GM12878 (cell line): Measurements from ENCODE around the gene PIWIL1. TPM values are rescaled to one million over a fixed set of nuclear protein-coding genes. Genes with fewer than 3 reads are reported as not detected.

ENCODE experiments used
- ATAC-seq: fragments of 200-7000 bp; cut with Tn5 transposase; 3 replicates; pipeline ENCODE4 v1.9.1; 2020; ENCODE audit warnings: mild to moderate bottlenecking, moderate library complexity
- BruUV-seq: library from RNA; stranded (reverse); fragments of 400-500 nt; replicated peaks from 2 replicates; lab custom pipeline; 2021; lab: Mats Ljungman, UMichigan
- CTCF ChIA-PET: fragments of 300-600 bp; sonication (Branson Sonifier 250); formaldehyde crosslinking; extraction: SDS; loops from one replicate; lab custom pipeline; 2021; ENCODE audit warnings: inconsistent platforms; lab: Yijun Ruan, JAX
- POLR2A ChIA-PET: fragments of 350-600 bp; formaldehyde crosslinking; extraction: SDS; loops from one replicate; lab custom pipeline; 2021; ENCODE audit warnings: inconsistent platforms; lab: Charles Lee
- RAD21 ChIA-PET: fragments of 300-600 bp; sonication (Branson Sonifier 250); formaldehyde crosslinking; loops from one replicate; lab custom pipeline; 2023; ENCODE audit warnings: antibody characterized with exemption; ENCODE audit not compliant: unreplicated experiment; lab: Charles Lee
- SMC1A ChIA-PET: fragments of 300-600 bp; sonication (Branson Sonifier 250); formaldehyde crosslinking; loops from one replicate; lab custom pipeline; 2023; ENCODE audit not compliant: unreplicated experiment, uncharacterized antibody; lab: Charles Lee
- DNase-seq: peaks from one replicate; pipeline ENCODE4 v3.0.0-alpha.2; 2011; ENCODE audit warnings: low read depth, low spot score
- FAIRE-seq: peaks from 3 replicates; lab custom pipeline; 2011; peaks lifted over from hg19 to GRCh38; lab: Jason Lieb, UNC
- H2AFZ ChIP-seq: 2 replicates; pipeline ENCODE4 v1.6.0; 2011; ENCODE audit warnings: low read depth, low read length, control low read depth; ENCODE audit not compliant: control insufficient read depth
- H3K27ac ChIP-seq: 2 replicates; pipeline ENCODE4 v1.5.1; 2011; ENCODE audit warnings: control low read depth; ENCODE audit not compliant: control insufficient read depth, insufficient read depth
- H3K27me3 ChIP-seq, 2 experiments: replicated peaks in 1 of 2; 2 replicates each; pipeline versions ENCODE4 v1.6.0 to v1.6.1; 2011; ENCODE audit warnings: low read length in 1 of 2; ENCODE audit not compliant: control insufficient read depth in 2 of 2, insufficient read depth in 2 of 2
- H3K36me3 ChIP-seq, 2 experiments: 2 replicates each; pipeline ENCODE4 v1.5.1; 2011; ENCODE audit warnings: low read length in 1 of 2; ENCODE audit not compliant: control insufficient read depth in 2 of 2, insufficient read depth in 2 of 2
- H3K4me1 ChIP-seq: 2 replicates; pipeline ENCODE4 v1.6.1; 2011; ENCODE audit warnings: mild to moderate bottlenecking, low read length, moderate library complexity, mixed read lengths; ENCODE audit not compliant: control insufficient read depth, insufficient read depth
- H3K4me2 ChIP-seq: 2 replicates; pipeline ENCODE4 v1.6.0; 2011; ENCODE audit warnings: control low read depth; ENCODE audit not compliant: control insufficient read depth, insufficient read depth
- H3K4me3 ChIP-seq: fragments of 200-600 bp; sonication (generic); 2 replicates; pipeline ENCODE4 v1.5.1; 2016
- H3K79me2 ChIP-seq: 2 replicates; pipeline ENCODE4 v1.6.0; 2011; ENCODE audit warnings: low read length; ENCODE audit not compliant: control insufficient read depth, insufficient read depth
- H3K9ac ChIP-seq: 2 replicates; pipeline ENCODE4 v1.8.0; 2011; ENCODE audit warnings: low read length, control low read depth, mixed read lengths; ENCODE audit not compliant: control insufficient read depth, insufficient read depth
- H3K9me3 ChIP-seq: replicated peaks from 3 replicates; pipeline ENCODE4 v1.5.1; 2011; ENCODE audit warnings: mild to moderate bottlenecking, low read length; ENCODE audit not compliant: control insufficient read depth, insufficient read depth
- H4K20me1 ChIP-seq: 2 replicates; pipeline ENCODE4 v1.6.0; 2011; ENCODE audit not compliant: control insufficient read depth, insufficient read depth
- CBFB ChIP-seq: IDR thresholded peaks from 2 replicates; pipeline ENCODE4 v1.6.1; 2016; ENCODE audit warnings: antibody characterized with exemption, low read depth
- CHD1 ChIP-seq: IDR thresholded peaks from 2 replicates; pipeline ENCODE4 v1.6.1; 2012; ENCODE audit warnings: low read depth, low read length, improper control_type of control experiment
- EGR1 ChIP-seq, 2 experiments: IDR thresholded peaks; 1 replicate in 1 of 2; 2 replicates in 1 of 2; pipeline ENCODE4 v1.6.1; 2011 to 2012; ENCODE audit warnings: low read depth in 2 of 2, low read length in 2 of 2, borderline replicate concordance in 1 of 2, mild to moderate bottlenecking in 1 of 2, moderate library complexity in 1 of 2
- ETV6 ChIP-seq, 2 experiments: fragments of 450-650 bp in 1 of 2; IDR thresholded peaks in 1 of 2; conservative IDR thresholded peaks in 1 of 2; 2 replicates each; pipeline ENCODE4 v1.6.1; 2014; ENCODE audit warnings: antibody characterized with exemption in 1 of 2, borderline replicate concordance in 1 of 2, low read depth in 1 of 2, mild to moderate bottlenecking in 1 of 2, moderate library complexity in 1 of 2
- KDM1A ChIP-seq: fragments of 200-600 bp; sonication (generic); IDR thresholded peaks from 2 replicates; pipeline ENCODE4 v1.6.1; 2016; ENCODE audit warnings: borderline replicate concordance
- MEF2B ChIP-seq: fragments of 450-650 bp; IDR thresholded peaks from 2 replicates; pipeline ENCODE4 v1.6.1; 2018; ENCODE audit warnings: mild to moderate bottlenecking, moderate library complexity; ENCODE audit not compliant: partially characterized antibody, poor library complexity, severe bottlenecking
- MXI1 ChIP-seq: fragments of 150-350 bp; IDR thresholded peaks from 2 replicates; pipeline ENCODE4 v1.6.1; 2011; ENCODE audit warnings: low read depth, mild to moderate bottlenecking, inconsistent platforms, low read length, improper control_type of control experiment
- NFIC ChIP-seq: IDR thresholded peaks from 2 replicates; pipeline ENCODE4 v1.6.1; 2012; ENCODE audit warnings: low read depth, mild to moderate bottlenecking, inconsistent platforms, low read length, moderate library complexity
- POLR2AphosphoS5 ChIP-seq: IDR thresholded peaks from 2 replicates; pipeline ENCODE4 v1.6.1; 2011; ENCODE audit warnings: mild to moderate bottlenecking, low read length, inconsistent platforms
- RFX5 ChIP-seq: IDR thresholded peaks from 2 replicates; pipeline ENCODE4 v1.6.1; 2011; ENCODE audit warnings: low read depth, low read length, improper control_type of control experiment
- ZSCAN29 ChIP-seq: fragments of 450-650 bp; IDR thresholded peaks from 2 replicates; pipeline ENCODE4 v1.6.1; 2017; ENCODE audit warnings: mild to moderate bottlenecking, moderate library complexity
- WGBS: methylation state at CpG from one replicate; pipeline ENCODE4 v1.1.6; 2016; ENCODE audit warnings: low lambda C conversion rate; ENCODE audit not compliant: insufficient replicate concordance, insufficient coverage; ENCODE audit errors: missing lambda C conversion rate; 5-methylcytosine and 5-hydroxymethylcytosine counted together
- in situ Hi-C: fragments of 300-500 bp; cut with MboI; formaldehyde crosslinking; loops from 9 replicates; pipeline ENCODE4 v1.14.3; 2018; ENCODE audit warnings: mixed read lengths
- intact Hi-C: fragments of 100-400 bp; cut with micrococcal nuclease; formaldehyde crosslinking; loops from one replicate; pipeline ENCODE4 v1.14.2; 2022; ENCODE audit not compliant: unreplicated experiment
- polyA plus RNA-seq, 11 experiments: library from polyadenylated mRNA; depleted of rRNA in 4 of 11; unstranded in 6 of 11; stranded (reverse) in 5 of 11; fragments of >200 nt; fragmentation: Nextera tagmentation in 4 of 11; fragmentation: Illumina TruSeq in 1 of 11; extraction: Ambion mirVana in 4 of 11; extraction: Trizol in 1 of 11; gene quantifications; 1 replicate in 1 of 11; 2 replicates in 10 of 11; pipeline versions ENCODE4 v1.2.1 to v1.2.3, GENCODE V29; 2011 to 2016; ENCODE audit warnings: inconsistent platforms in 2 of 11, missing spikeins in 2 of 11, low read depth in 1 of 11
- total RNA-seq, 4 experiments: library from RNA; depleted of rRNA in 3 of 4; stranded (reverse); fragments of >200 nt in 3 of 4; fragmentation: Illumina TruSeq in 1 of 4; extraction: Trizol in 1 of 4; gene quantifications; 2 replicates each; pipeline versions ENCODE4 v1.2.1 to v1.2.3, GENCODE V29; 2013 to 2021
- TF ChIP-seq, protein P1 (sequence below): fragments of 450-650 bp; IDR thresholded peaks from 2 replicates; pipeline ENCODE4 v1.6.1; 2016; ENCODE audit warnings: mild to moderate bottlenecking
- TF ChIP-seq, protein P2 (sequence below): IDR thresholded peaks from 2 replicates; pipeline ENCODE4 v1.6.1; 2012; ENCODE audit warnings: improper control_type of control experiment, low read depth, low read length; ENCODE audit not compliant: insufficient replicate concordance
- TF ChIP-seq, protein P3 (sequence below), 3 experiments: IDR thresholded peaks in 2 of 3; conservative IDR thresholded peaks in 1 of 3; 2 replicates each; pipeline ENCODE4 v1.5.1; 2011; ENCODE audit warnings: low read depth in 3 of 3, low read length in 3 of 3, mild to moderate bottlenecking in 3 of 3, control low read depth in 2 of 3, moderate library complexity in 2 of 3, inconsistent platforms in 1 of 3, mixed read lengths in 1 of 3; ENCODE audit not compliant: control insufficient read depth in 2 of 3, insufficient read depth in 1 of 3; ENCODE audit errors: extremely low read depth in 1 of 3

The PIWIL1 gene
- total and polyA plus RNA-seq, 10 of the 15 experiments (the other 5 are each of a cell fraction or from before 2014, with no cell fraction given), result not detected

DNA sequence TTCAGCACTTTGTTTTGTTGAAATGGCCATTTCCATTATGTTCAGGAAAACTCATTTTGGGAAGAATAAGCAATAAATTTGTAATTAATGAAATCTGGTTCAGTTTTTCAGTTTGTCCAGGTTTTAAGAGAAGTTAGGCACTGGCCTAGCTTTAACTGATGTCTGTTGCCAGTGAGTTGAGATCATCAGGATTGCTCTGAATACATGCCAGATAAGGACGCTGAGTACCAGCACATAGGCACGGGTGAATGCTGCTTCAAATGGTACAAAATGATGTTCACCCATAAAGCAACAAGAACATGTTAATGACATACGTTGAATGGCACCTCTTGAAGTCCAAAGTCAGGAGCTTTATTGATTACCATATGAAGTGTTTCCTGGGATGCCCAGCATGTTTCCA, 46.5 kb downstream of the PIWIL1 start:
- Histone ChIP-seq H3K36me3 (no peaks in the 10 kb centered on the region), H3K27ac (no peak overlapping the region), H2AFZ (no peak overlapping the region), H3K4me1 (no peaks in the 10 kb centered on the region), H3K4me2 (no peak overlapping the region), H3K9ac (no peak overlapping the region), H3K27me3 (no peaks in the 10 kb centered on the region), H3K9me3 (no peaks in the 10 kb centered on the region; the same call in 2 of the 3 replicates), H3K4me3 (no peak overlapping the region), H3K79me2 (no peaks in the 10 kb centered on the region), H4K20me1 (no peaks in the 10 kb centered on the region)
- no peak for FAIRE-seq
- intact Hi-C loops, result no loop called here
- WGBS, result 0% methylated on average over 3 of the region's 3 CpGs
- no TSS peak for BruUV-seq
- ChIA-PET SMC1A (no interaction called here), RAD21 (no interaction called here), CTCF (interaction anchor here (1.4 kb wide), 1 partner anchor 10 kb away, joined by 3 read pairs; no protein-coding TSS in a partner anchor), POLR2A (no interaction called here)
- ATAC-seq, result no peak
- TF ChIP-seq POLR2AphosphoS5 (no peak), MEF2B (no peak), NFIC (no peak), CBFB (no peak), CHD1 (no peak), MXI1 (no peak), RFX5 (no peak), ZSCAN29 (no peak), EGR1 (IDR thresholded peaks at IDR 0.05; ENCODE audit: borderline replicate concordance in 1 of 2, low read depth in 2 of 2, low read length in 2 of 2) (no peak), KDM1A (no peak), ETV6 (conservative IDR thresholded peaks at IDR 0.05 in 1 of 2, IDR thresholded peaks at IDR 0.05 in 1 of 2; ENCODE audit: borderline replicate concordance in 1 of 2, low read depth in 1 of 2) (no peak)
- TF ChIP-seq, protein P1, sequence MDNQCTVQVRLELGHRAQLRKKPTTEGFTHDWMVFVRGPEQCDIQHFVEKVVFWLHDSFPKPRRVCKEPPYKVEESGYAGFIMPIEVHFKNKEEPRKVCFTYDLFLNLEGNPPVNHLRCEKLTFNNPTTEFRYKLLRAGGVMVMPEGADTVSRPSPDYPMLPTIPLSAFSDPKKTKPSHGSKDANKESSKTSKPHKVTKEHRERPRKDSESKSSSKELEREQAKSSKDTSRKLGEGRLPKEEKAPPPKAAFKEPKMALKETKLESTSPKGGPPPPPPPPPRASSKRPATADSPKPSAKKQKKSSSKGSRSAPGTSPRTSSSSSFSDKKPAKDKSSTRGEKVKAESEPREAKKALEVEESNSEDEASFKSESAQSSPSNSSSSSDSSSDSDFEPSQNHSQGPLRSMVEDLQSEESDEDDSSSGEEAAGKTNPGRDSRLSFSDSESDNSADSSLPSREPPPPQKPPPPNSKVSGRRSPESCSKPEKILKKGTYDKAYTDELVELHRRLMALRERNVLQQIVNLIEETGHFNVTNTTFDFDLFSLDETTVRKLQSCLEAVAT, result no peak
- TF ChIP-seq, protein P2, sequence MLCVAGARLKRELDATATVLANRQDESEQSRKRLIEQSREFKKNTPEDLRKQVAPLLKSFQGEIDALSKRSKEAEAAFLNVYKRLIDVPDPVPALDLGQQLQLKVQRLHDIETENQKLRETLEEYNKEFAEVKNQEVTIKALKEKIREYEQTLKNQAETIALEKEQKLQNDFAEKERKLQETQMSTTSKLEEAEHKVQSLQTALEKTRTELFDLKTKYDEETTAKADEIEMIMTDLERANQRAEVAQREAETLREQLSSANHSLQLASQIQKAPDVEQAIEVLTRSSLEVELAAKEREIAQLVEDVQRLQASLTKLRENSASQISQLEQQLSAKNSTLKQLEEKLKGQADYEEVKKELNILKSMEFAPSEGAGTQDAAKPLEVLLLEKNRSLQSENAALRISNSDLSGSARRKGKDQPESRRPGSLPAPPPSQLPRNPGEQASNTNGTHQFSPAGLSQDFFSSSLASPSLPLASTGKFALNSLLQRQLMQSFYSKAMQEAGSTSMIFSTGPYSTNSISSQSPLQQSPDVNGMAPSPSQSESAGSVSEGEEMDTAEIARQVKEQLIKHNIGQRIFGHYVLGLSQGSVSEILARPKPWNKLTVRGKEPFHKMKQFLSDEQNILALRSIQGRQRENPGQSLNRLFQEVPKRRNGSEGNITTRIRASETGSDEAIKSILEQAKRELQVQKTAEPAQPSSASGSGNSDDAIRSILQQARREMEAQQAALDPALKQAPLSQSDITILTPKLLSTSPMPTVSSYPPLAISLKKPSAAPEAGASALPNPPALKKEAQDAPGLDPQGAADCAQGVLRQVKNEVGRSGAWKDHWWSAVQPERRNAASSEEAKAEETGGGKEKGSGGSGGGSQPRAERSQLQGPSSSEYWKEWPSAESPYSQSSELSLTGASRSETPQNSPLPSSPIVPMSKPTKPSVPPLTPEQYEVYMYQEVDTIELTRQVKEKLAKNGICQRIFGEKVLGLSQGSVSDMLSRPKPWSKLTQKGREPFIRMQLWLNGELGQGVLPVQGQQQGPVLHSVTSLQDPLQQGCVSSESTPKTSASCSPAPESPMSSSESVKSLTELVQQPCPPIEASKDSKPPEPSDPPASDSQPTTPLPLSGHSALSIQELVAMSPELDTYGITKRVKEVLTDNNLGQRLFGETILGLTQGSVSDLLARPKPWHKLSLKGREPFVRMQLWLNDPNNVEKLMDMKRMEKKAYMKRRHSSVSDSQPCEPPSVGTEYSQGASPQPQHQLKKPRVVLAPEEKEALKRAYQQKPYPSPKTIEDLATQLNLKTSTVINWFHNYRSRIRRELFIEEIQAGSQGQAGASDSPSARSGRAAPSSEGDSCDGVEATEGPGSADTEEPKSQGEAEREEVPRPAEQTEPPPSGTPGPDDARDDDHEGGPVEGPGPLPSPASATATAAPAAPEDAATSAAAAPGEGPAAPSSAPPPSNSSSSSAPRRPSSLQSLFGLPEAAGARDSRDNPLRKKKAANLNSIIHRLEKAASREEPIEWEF, result no peak
- TF ChIP-seq, protein P3, sequence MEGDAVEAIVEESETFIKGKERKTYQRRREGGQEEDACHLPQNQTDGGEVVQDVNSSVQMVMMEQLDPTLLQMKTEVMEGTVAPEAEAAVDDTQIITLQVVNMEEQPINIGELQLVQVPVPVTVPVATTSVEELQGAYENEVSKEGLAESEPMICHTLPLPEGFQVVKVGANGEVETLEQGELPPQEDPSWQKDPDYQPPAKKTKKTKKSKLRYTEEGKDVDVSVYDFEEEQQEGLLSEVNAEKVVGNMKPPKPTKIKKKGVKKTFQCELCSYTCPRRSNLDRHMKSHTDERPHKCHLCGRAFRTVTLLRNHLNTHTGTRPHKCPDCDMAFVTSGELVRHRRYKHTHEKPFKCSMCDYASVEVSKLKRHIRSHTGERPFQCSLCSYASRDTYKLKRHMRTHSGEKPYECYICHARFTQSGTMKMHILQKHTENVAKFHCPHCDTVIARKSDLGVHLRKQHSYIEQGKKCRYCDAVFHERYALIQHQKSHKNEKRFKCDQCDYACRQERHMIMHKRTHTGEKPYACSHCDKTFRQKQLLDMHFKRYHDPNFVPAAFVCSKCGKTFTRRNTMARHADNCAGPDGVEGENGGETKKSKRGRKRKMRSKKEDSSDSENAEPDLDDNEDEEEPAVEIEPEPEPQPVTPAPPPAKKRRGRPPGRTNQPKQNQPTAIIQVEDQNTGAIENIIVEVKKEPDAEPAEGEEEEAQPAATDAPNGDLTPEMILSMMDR (IDR thresholded peaks at IDR 0.05 in 2 of 3, conservative IDR thresholded peaks at IDR 0.05 in 1 of 3; ENCODE audit: control insufficient read depth in 2 of 3, extremely low read depth in 1 of 3, insufficient read depth in 1 of 3, low read depth in 3 of 3, low read length in 3 of 3), result no peak
- no peak for DNase-seq
- in situ Hi-C loops, result no loop called here
